HepG2 (cell line): ENCODE results near the gene SPC24.
A peak's percentile ranks its signal among the peaks of the same experiment; 100 is the strongest.

Experiments
- CTCF ChIP-seq: sonication (generic); formaldehyde crosslinking; IDR thresholded peaks from 2 replicates; pipeline ENCODE4 v1.5.0; 2020; ENCODE audit warnings: mild to moderate bottlenecking, missing genetic modification reagents, moderate library complexity
- ELF4 ChIP-seq: sonication (generic); formaldehyde crosslinking; IDR thresholded peaks from 2 replicates; pipeline ENCODE4 v1.5.0; 2020; ENCODE audit warnings: missing genetic modification reagents, mild to moderate bottlenecking, moderate library complexity, borderline replicate concordance
- FOSL1 ChIP-seq: sonication (generic); formaldehyde crosslinking; IDR thresholded peaks from 2 replicates; pipeline ENCODE4 v1.9.0; 2021; ENCODE audit warnings: missing genetic modification reagents, borderline replicate concordance
- MED13 ChIP-seq: sonication (generic); formaldehyde crosslinking; IDR thresholded peaks from 2 replicates; pipeline ENCODE4 v1.5.0; 2020; ENCODE audit warnings: missing genetic modification reagents
- NFIB ChIP-seq: sonication (generic); formaldehyde crosslinking; IDR thresholded peaks from 2 replicates; pipeline ENCODE4 v1.9.0; 2021; ENCODE audit warnings: missing genetic modification reagents, mild to moderate bottlenecking, borderline replicate concordance
- POLR2A ChIP-seq, 2 experiments: IDR thresholded peaks; 2 replicates each; pipeline ENCODE4 v1.6.1; 2011; ENCODE audit warnings: low read depth in 2 of 2, low read length in 2 of 2, mild to moderate bottlenecking in 1 of 2, moderate library complexity in 1 of 2; ENCODE audit not compliant: insufficient read depth in 1 of 2
- POLR2AphosphoS5 ChIP-seq: IDR thresholded peaks from 2 replicates; pipeline ENCODE4 v1.6.1; 2012; ENCODE audit warnings: low read depth, low read length
- REL ChIP-seq: sonication (generic); formaldehyde crosslinking; conservative IDR thresholded peaks from 2 replicates; pipeline ENCODE4 v1.8.0; 2022; ENCODE audit warnings: mild to moderate bottlenecking, missing genetic modification reagents, moderate library complexity
- ZFP36 ChIP-seq: fragments of 150-350 bp; IDR thresholded peaks from 2 replicates; pipeline ENCODE4 v1.6.1; 2018; ENCODE audit warnings: borderline replicate concordance, low read length, low read depth; ENCODE audit not compliant: partially characterized antibody
- ZNF333 ChIP-seq: sonication (generic); formaldehyde crosslinking; IDR thresholded peaks from 2 replicates; pipeline ENCODE4 v1.4.0; 2020; ENCODE audit warnings: mild to moderate bottlenecking, missing genetic modification reagents, borderline replicate concordance
- TF ChIP-seq, protein P1 (sequence below): sonication (generic); formaldehyde crosslinking; IDR thresholded peaks from 2 replicates; pipeline ENCODE4 v1.4.0; 2020; ENCODE audit warnings: missing genetic modification reagents, borderline replicate concordance

DNA sequence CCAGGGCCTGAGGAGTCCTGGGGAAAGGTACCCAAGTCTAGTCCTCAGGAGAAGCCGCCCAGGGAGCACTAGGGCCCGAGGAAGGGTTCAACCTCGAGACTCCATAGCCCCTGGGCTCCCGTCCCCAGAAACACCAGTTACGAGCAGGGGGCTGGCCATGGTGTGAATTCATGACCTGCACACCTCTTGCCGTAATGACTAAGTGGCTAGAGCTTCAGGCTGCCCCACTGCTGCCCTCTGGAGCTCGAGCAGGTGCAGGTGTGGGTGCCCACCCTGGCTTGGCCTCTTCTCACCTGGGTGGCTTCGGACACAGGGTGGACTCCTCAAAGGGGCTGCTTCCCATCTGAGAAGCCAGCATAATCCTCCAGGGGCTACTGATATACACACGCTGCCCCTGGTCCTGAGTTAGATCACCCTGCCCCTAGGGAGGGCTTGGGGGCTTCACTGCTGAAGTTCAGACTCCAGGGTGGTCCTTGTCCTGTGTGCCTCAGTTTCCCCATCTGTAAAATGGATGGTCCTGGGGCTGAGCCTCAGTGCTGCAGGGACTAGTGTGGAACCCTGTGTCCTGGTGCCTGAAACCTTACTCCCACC, 13.6 kb downstream of the SPC24 start:
- TF ChIP-seq CTCF (CRISPR knock-in tag) (peak; percentile 67), POLR2AphosphoS5 (no peak; the same call in 1 of the 2 replicates), MED13 (CRISPR knock-in tag) (no peak), ZNF333 (CRISPR knock-in tag) (no peak), NFIB (no peak), REL (CRISPR knock-in tag) (no peak), ELF4 (CRISPR knock-in tag) (no peak), ZFP36 (no peak), FOSL1 (CRISPR knock-in tag) (no peak), POLR2A (IDR thresholded peaks at IDR 0.05; ENCODE audit: insufficient read depth in 1 of 2, low read depth in 2 of 2, low read length in 2 of 2) (no peak; a peak in 1 of 4 replicates)
- TF ChIP-seq, protein P1, sequence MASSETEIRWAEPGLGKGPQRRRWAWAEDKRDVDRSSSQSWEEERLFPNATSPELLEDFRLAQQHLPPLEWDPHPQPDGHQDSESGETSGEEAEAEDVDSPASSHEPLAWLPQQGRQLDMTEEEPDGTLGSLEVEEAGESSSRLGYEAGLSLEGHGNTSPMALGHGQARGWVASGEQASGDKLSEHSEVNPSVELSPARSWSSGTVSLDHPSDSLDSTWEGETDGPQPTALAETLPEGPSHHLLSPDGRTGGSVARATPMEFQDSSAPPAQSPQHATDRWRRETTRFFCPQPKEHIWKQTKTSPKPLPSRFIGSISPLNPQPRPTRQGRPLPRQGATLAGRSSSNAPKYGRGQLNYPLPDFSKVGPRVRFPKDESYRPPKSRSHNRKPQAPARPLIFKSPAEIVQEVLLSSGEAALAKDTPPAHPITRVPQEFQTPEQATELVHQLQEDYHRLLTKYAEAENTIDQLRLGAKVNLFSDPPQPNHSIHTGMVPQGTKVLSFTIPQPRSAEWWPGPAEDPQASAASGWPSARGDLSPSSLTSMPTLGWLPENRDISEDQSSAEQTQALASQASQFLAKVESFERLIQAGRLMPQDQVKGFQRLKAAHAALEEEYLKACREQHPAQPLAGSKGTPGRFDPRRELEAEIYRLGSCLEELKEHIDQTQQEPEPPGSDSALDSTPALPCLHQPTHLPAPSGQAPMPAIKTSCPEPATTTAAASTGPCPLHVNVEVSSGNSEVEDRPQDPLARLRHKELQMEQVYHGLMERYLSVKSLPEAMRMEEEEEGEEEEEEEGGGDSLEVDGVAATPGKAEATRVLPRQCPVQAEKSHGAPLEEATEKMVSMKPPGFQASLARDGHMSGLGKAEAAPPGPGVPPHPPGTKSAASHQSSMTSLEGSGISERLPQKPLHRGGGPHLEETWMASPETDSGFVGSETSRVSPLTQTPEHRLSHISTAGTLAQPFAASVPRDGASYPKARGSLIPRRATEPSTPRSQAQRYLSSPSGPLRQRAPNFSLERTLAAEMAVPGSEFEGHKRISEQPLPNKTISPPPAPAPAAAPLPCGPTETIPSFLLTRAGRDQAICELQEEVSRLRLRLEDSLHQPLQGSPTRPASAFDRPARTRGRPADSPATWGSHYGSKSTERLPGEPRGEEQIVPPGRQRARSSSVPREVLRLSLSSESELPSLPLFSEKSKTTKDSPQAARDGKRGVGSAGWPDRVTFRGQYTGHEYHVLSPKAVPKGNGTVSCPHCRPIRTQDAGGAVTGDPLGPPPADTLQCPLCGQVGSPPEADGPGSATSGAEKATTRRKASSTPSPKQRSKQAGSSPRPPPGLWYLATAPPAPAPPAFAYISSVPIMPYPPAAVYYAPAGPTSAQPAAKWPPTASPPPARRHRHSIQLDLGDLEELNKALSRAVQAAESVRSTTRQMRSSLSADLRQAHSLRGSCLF, result no peak
